H1 (cell line): ENCODE measurements around the gene ADGRG2.

ENCODE experiments used
- EP300 ChIP-seq, 2 experiments: IDR thresholded peaks; 1 replicate in 1 of 2; 2 replicates in 1 of 2; pipeline ENCODE4 v1.6.1; 2011 to 2012; ENCODE audit warnings: low read depth in 2 of 2, low read length in 2 of 2, mild to moderate bottlenecking in 2 of 2, borderline replicate concordance in 1 of 2, inconsistent platforms in 1 of 2, moderate library complexity in 1 of 2
- NRF1 ChIP-seq: IDR thresholded peaks from 2 replicates; pipeline ENCODE4 v1.6.1; 2011; ENCODE audit warnings: mild to moderate bottlenecking, low read depth, low read length, improper control_type of control experiment
- POLR2AphosphoS5 ChIP-seq: IDR thresholded peaks from 2 replicates; pipeline ENCODE4 v1.6.1; 2011; ENCODE audit warnings: low read depth, low read length
- RAD21 ChIP-seq, 2 experiments: IDR thresholded peaks in 1 of 2; conservative IDR thresholded peaks in 1 of 2; 2 replicates each; pipeline ENCODE4 v1.6.1; 2011; ENCODE audit warnings: low read depth in 2 of 2, low read length in 2 of 2, improper control_type of control experiment in 1 of 2, inconsistent platforms in 1 of 2, mild to moderate bottlenecking in 1 of 2, moderate library complexity in 1 of 2
- ZNF274 ChIP-seq: IDR thresholded peaks from 2 replicates; pipeline ENCODE4 v1.7.0; 2012; ENCODE audit warnings: low read length, borderline replicate concordance; ENCODE audit errors: extremely low read depth
- TF ChIP-seq, protein P1 (sequence below), 3 experiments: IDR thresholded peaks; 1 replicate in 2 of 3; 2 replicates in 1 of 3; pipeline versions ENCODE4 v1.5.1 to v1.6.1; 2011; ENCODE audit warnings: low read length in 3 of 3, mild to moderate bottlenecking in 3 of 3, inconsistent platforms in 2 of 3, low read depth in 1 of 3, moderate library complexity in 1 of 3; ENCODE audit not compliant: insufficient read depth in 1 of 3; ENCODE audit errors: control extremely low read depth in 1 of 3

DNA sequence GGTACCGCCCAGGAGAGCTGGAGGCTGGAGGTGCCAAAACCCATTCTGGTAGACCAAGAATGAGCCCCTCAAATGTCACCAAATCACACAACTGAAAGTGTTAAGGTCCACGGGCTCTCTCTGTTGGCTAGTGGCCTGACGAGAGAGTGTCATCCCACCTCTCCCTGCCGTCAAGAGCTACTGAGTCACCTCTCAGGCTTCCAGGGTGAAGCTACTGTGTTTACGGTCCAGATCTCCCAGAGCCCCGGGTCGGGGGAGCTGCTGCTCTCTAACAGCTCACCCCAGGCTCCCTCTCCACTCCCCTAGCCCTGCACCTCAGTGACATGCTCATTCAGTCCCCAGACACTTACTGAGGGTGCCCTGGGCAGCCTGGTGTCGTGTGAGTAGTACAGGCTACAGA is 59.2 kb downstream of the ADGRG2 start:
- TF ChIP-seq ZNF274 (no peak), EP300 (IDR thresholded peaks at IDR 0.05; ENCODE audit: borderline replicate concordance in 1 of 2, low read depth in 2 of 2, low read length in 2 of 2) (no peak), POLR2AphosphoS5 (no peak), RAD21 (IDR thresholded peaks at IDR 0.05 in 1 of 2, conservative IDR thresholded peaks at IDR 0.05 in 1 of 2; ENCODE audit: low read depth in 2 of 2, low read length in 2 of 2) (no peak), NRF1 (no peak)
- TF ChIP-seq, protein P1, sequence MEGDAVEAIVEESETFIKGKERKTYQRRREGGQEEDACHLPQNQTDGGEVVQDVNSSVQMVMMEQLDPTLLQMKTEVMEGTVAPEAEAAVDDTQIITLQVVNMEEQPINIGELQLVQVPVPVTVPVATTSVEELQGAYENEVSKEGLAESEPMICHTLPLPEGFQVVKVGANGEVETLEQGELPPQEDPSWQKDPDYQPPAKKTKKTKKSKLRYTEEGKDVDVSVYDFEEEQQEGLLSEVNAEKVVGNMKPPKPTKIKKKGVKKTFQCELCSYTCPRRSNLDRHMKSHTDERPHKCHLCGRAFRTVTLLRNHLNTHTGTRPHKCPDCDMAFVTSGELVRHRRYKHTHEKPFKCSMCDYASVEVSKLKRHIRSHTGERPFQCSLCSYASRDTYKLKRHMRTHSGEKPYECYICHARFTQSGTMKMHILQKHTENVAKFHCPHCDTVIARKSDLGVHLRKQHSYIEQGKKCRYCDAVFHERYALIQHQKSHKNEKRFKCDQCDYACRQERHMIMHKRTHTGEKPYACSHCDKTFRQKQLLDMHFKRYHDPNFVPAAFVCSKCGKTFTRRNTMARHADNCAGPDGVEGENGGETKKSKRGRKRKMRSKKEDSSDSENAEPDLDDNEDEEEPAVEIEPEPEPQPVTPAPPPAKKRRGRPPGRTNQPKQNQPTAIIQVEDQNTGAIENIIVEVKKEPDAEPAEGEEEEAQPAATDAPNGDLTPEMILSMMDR (IDR thresholded peaks at IDR 0.05; ENCODE audit: control extremely low read depth in 1 of 3, insufficient read depth in 1 of 3, low read depth in 1 of 3, low read length in 3 of 3): no peak
